HepG2 (cell line): Measurements from ENCODE around the gene COMT. TPM values are rescaled to one million over a fixed set of nuclear protein-coding genes. Genes with fewer than 3 reads are reported as not detected.

Experiments
- ATAC-seq: fragments of 200-7000 bp; cut with Tn5 transposase; 3 replicates; pipeline ENCODE4 v1.9.1; 2020; ENCODE audit warnings: mild to moderate bottlenecking, moderate library complexity
- BruUV-seq: library from RNA; stranded (reverse); fragments of 400-500 nt; replicated peaks from 2 replicates; lab custom pipeline; 2021; lab: Mats Ljungman, UMichigan
- CTCF ChIA-PET: fragments of 300-600 bp; formaldehyde crosslinking; extraction: SDS; loops from one replicate; lab custom pipeline; 2021; ENCODE audit warnings: low total read pairs, inconsistent platforms, low intra/inter-chr PET ratio; lab: Yijun Ruan, JAX
- POLR2A ChIA-PET: fragments of 350-600 bp; sonication (Branson Sonifier 250); formaldehyde crosslinking; loops from one replicate; lab custom pipeline; 2020; ENCODE audit warnings: antibody characterized with exemption, inconsistent platforms; lab: Yijun Ruan, JAX
- DNase-seq: peaks from one replicate; pipeline ENCODE4 v3.0.0-alpha.2; 2015; ENCODE audit warnings: low spot score
- FAIRE-seq: peaks from 3 replicates; lab custom pipeline; 2011; peaks lifted over from hg19 to GRCh38; lab: Jason Lieb, UNC
- H2AFZ ChIP-seq: one replicate; pipeline ENCODE4 v1.6.1; 2011; ENCODE audit warnings: low read length, inconsistent platforms
- H3K27ac ChIP-seq: fragments of 300-600 bp; 3 replicates; pipeline ENCODE4 v1.8.0; 2011; ENCODE audit warnings: mixed run types, mild to moderate bottlenecking, mixed read lengths, low read length, inconsistent platforms; ENCODE audit not compliant: insufficient read depth; ENCODE audit errors: extremely low read length
- H3K27me3 ChIP-seq, 2 experiments: fragments of 200-600 bp in 1 of 2; 2 replicates in 1 of 2; 3 replicates in 1 of 2; pipeline versions ENCODE4 v1.6.0 to v1.8.0; 2011; ENCODE audit warnings: low read length in 2 of 2, mild to moderate bottlenecking in 2 of 2, moderate library complexity in 2 of 2, inconsistent platforms in 1 of 2; ENCODE audit not compliant: insufficient read depth in 2 of 2, control insufficient read depth in 1 of 2
- H3K36me3 ChIP-seq, 2 experiments: fragments of 200-600 bp in 1 of 2; replicated peaks in 1 of 2; 2 replicates in 1 of 2; 3 replicates in 1 of 2; pipeline versions ENCODE4 v1.5.1 to v1.8.0; 2011; ENCODE audit warnings: low read length in 2 of 2, inconsistent platforms in 1 of 2; ENCODE audit not compliant: insufficient read depth in 2 of 2, control insufficient read depth in 1 of 2
- H3K4me1 ChIP-seq: 2 replicates; pipeline ENCODE4 v1.5.1; 2012; ENCODE audit warnings: low read length, inconsistent platforms; ENCODE audit not compliant: insufficient read depth
- H3K4me2 ChIP-seq: 2 replicates; pipeline ENCODE4 v1.6.0; 2011; ENCODE audit warnings: low read depth, low read length, inconsistent platforms
- H3K4me3 ChIP-seq, 3 experiments: fragments of 200-600 bp in 1 of 3; sonication (generic), shearing (Covaris generic) in 1 of 3; replicated peaks in 1 of 3; 2 replicates each; pipeline ENCODE4 v1.5.1; 2011 to 2016; ENCODE audit warnings: low read length in 3 of 3, inconsistent platforms in 2 of 3, low read depth in 2 of 3, mild to moderate bottlenecking in 2 of 3, control low read depth in 1 of 3, mixed read lengths in 1 of 3; ENCODE audit not compliant: insufficient read depth in 1 of 3
- H3K79me2 ChIP-seq: one replicate; pipeline ENCODE4 v1.6.1; 2011; ENCODE audit warnings: low read length, inconsistent platforms; ENCODE audit not compliant: insufficient read depth
- H3K9ac ChIP-seq: 2 replicates; pipeline ENCODE4 v1.6.0; 2011; ENCODE audit warnings: mild to moderate bottlenecking, low read depth, low read length, inconsistent platforms; ENCODE audit not compliant: insufficient read depth
- H3K9me3 ChIP-seq: 2 replicates; pipeline ENCODE4 v1.5.1; 2012; ENCODE audit warnings: mild to moderate bottlenecking, low read length
- H4K20me1 ChIP-seq: 2 replicates; pipeline ENCODE4 v1.6.0; 2011; ENCODE audit warnings: inconsistent platforms, mild to moderate bottlenecking, low read length, moderate library complexity; ENCODE audit not compliant: insufficient read depth
- JUN ChIP-seq: sonication (generic); formaldehyde crosslinking; IDR thresholded peaks from 2 replicates; pipeline ENCODE4 v1.4.0; 2020; ENCODE audit warnings: mild to moderate bottlenecking, missing genetic modification reagents
- REXO4 ChIP-seq: sonication (generic); formaldehyde crosslinking; IDR thresholded peaks from 2 replicates; pipeline ENCODE4 v1.8.0; 2022; ENCODE audit warnings: missing genetic modification reagents, mild to moderate bottlenecking, borderline replicate concordance
- SP1 ChIP-seq, 2 experiments: fragments of 450-650 bp in 1 of 2; sonication (generic) in 1 of 2; formaldehyde crosslinking in 1 of 2; IDR thresholded peaks; 2 replicates each; pipeline versions ENCODE4 v1.4.0 to v1.6.1; 2016 to 2020; ENCODE audit warnings: missing genetic modification reagents in 1 of 2
- SRF ChIP-seq: IDR thresholded peaks from 2 replicates; pipeline ENCODE4 v1.6.1; 2011; ENCODE audit warnings: mild to moderate bottlenecking, low read depth, low read length, moderate library complexity
- YEATS4 ChIP-seq: sonication (generic); formaldehyde crosslinking; IDR thresholded peaks from 2 replicates; pipeline ENCODE4 v1.4.0; 2020; ENCODE audit warnings: missing genetic modification reagents, borderline replicate concordance
- ZKSCAN1 ChIP-seq: fragments of 150-350 bp; IDR thresholded peaks from 2 replicates; pipeline ENCODE4 v1.6.1; 2014; ENCODE audit warnings: low read length
- ZNF333 ChIP-seq: sonication (generic); formaldehyde crosslinking; IDR thresholded peaks from 2 replicates; pipeline ENCODE4 v1.4.0; 2020; ENCODE audit warnings: mild to moderate bottlenecking, missing genetic modification reagents, borderline replicate concordance
- ZNF44 ChIP-seq: sonication (generic); formaldehyde crosslinking; IDR thresholded peaks from 2 replicates; pipeline ENCODE4 v1.5.1; 2020; ENCODE audit warnings: mild to moderate bottlenecking, missing genetic modification reagents
- ZNF605 ChIP-seq: sonication (generic); formaldehyde crosslinking; IDR thresholded peaks from 2 replicates; pipeline ENCODE4 v1.8.0; 2022; ENCODE audit warnings: mild to moderate bottlenecking, missing genetic modification reagents
- ZNF883 ChIP-seq: sonication (generic); formaldehyde crosslinking; IDR thresholded peaks from 2 replicates; pipeline ENCODE4 v1.5.1; 2020; ENCODE audit warnings: mild to moderate bottlenecking, missing genetic modification reagents; ENCODE audit errors: not compliant biosample characterization
- WGBS: methylation state at CpG from one replicate; pipeline ENCODE4 v1.1.6; 2017; ENCODE audit warnings: low lambda C conversion rate; 5-methylcytosine and 5-hydroxymethylcytosine counted together
- in situ Hi-C: cut with HindIII; loops from 2 replicates; pipeline ENCODE4 v1.10.0; 2017; ENCODE audit warnings: low pct_unique_long_range_greater_than_20kb; ENCODE audit not compliant: extremely low pct_ligation_motif_present
- intact Hi-C: fragments of 100-400 bp; cut with micrococcal nuclease; formaldehyde crosslinking; loops from one replicate; pipeline ENCODE4 v1.10.0; 2022; ENCODE audit not compliant: unreplicated experiment
- polyA plus RNA-seq, 8 experiments: library from polyadenylated mRNA; depleted of rRNA in 3 of 8; stranded (reverse) in 7 of 8; unstranded in 1 of 8; fragments of >200 nt; fragmentation: Illumina TruSeq in 4 of 8; extraction: Trizol in 4 of 8; gene quantifications; 2 replicates each; pipeline versions ENCODE4 v1.2.1 to v1.2.3, GENCODE V29; 2011 to 2016; ENCODE audit warnings: low read depth in 4 of 8, missing spikeins in 1 of 8, mixed read lengths in 1 of 8; ENCODE audit not compliant: insufficient read depth in 1 of 8
- total RNA-seq, 5 experiments: library from RNA; depleted of rRNA; stranded (reverse); fragments of >200 nt; fragmentation: Illumina TruSeq; extraction: Trizol; gene quantifications; 2 replicates each; pipeline ENCODE4 v1.2.3, GENCODE V29; 2016; ENCODE audit warnings: low read depth in 1 of 5
- TF ChIP-seq, protein P1 (sequence below): sonication (generic); formaldehyde crosslinking; IDR thresholded peaks from 2 replicates; pipeline ENCODE4 v1.5.0; 2020; ENCODE audit warnings: mild to moderate bottlenecking, missing genetic modification reagents
- TF ChIP-seq, protein P2 (sequence below): sonication (generic); formaldehyde crosslinking; IDR thresholded peaks from 2 replicates; pipeline ENCODE4 v1.4.0; 2020; ENCODE audit warnings: low read depth, mild to moderate bottlenecking, missing genetic modification reagents
- TF ChIP-seq, protein P3 (sequence below): sonication (generic); formaldehyde crosslinking; IDR thresholded peaks from 2 replicates; pipeline ENCODE4 v1.4.0; 2020; ENCODE audit warnings: missing genetic modification reagents

The COMT gene
- total and polyA plus RNA-seq, 2 of the 13 experiments (the other 11 are each of a cell fraction or from before 2014, with no cell fraction given) = 156 to 162 TPM

DNA sequence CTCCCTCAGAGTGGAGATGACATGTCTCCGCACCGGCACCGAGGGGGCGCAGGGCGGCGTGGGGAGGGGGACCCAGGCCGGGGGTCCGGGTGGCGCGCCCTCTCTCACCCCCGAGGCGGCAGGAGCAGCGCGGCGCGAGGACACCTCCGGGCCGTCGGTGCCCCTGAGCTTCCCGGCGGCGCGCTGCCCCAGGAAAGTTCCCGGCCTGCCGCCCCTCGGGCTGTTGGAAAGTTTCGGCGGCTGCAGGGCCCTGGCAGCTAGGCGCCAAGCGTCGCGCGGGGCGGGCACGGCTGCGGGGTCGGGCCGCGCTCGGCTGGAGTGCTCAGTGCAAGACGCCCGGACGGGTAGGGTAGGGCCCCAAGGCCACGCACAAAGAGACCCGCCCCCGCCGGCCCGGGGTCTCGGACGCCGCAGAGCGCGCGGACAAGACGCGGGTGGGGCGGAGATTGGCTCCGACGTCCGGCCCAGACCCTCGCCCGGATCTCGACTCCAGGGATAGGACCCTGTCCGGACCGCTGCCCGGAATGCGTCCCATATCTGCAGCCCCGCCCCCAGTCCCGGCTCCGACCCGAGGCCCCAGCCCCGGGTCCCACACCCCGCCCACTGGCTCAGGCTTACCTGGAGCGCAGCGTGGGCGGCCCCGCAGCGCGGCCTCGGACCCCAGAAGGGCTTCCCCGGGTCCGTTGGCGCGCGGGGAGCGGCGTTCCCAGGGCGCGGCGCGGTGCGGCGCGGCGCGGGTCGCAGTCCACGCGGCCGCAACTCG is 74.6 kb downstream of the COMT start (continued):
- TF ChIP-seq ZNF883 (CRISPR knock-in tag) = peak; percentile 22
- TF ChIP-seq JUN (CRISPR knock-in tag) = no peak
- TF ChIP-seq ZNF44 = no peak
- TF ChIP-seq YEATS4 = peak; percentile 32; the same call in 1 of the 2 replicates
- peak; percentile 57; the same call in 1 of the 2 replicates for TF ChIP-seq ZNF333 (CRISPR knock-in tag)
- TF ChIP-seq SRF = no peak
- TF ChIP-seq SP1 (IDR thresholded peaks at IDR 0.05) = no peak
- no peak for TF ChIP-seq SP1 (CRISPR knock-in tag; IDR thresholded peaks at IDR 0.05)
- TF ChIP-seq REXO4 = no peak
- TF ChIP-seq, all 625 proteins: peak for 80

DNA sequence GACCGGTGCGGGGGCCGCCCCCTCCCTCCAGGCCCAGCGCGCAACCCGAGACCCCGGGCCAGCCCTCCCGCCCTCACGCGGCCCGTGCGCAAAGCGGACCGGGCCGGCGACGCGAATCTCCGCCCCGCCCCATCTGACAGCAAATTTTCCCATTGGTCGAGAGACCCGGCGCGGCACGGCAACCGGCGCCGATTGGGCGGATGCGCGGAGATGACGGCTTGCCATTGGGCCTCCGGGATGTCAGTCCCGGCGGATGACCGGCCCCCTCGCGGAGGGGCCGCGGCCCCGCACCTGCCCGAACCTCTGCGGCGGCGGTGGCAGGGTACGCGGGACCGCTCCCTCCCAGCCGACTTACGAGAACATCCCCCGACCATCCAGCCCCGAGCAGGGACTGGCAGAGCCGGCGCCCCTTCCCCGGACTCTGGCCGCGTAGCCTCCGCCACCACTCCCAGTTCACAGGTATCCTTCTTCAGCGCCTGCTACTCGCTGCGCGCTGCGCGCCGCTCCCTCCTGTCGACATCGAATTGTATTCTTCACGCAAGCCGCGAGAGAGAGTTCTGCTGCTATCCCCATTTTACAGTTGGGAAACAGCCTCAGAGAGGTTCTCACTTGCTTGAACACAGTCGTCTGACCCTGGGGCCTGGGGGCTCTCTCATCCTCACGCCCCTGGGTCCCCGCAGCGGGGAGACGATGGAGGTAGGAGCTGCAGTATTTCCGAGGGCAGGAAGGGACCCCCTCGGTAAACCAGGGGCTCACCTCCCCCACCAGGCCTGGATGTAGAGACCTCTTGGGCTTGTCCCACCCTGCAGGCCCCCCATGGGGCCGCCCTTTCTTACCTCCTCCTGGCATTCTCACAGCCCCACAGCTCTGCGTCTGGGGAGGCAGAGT is 75.4 kb downstream of the COMT start, which contains the start of gene ARVCF:
ARVCF (minus strand) TSS at position 90 of the 888 bp plus-strand sequence. CDS start 26,029 bp downstream, outside the sequence.
- DNase-seq = peak; percentile 81
- intact Hi-C loops = loop anchor here (10.0 kb wide), 1 partner anchor 58 kb away; no protein-coding TSS in a partner anchor
- Histone ChIP-seq H3K36me3 (no peaks in the 10 kb centered on the region), H2AFZ (no peak within 1 kb of the TSS), H3K9ac (peak within 1 kb of the TSS; percentile 70), H3K27me3 (peaks cover 0 to 5% of the 10 kb centered on the region in 2 experiments; a peak in 2 of 5 replicates), H3K4me3 (peak within 1 kb of the TSS; percentile 67 to 81 (median 81)), H3K27ac (peak within 1 kb of the TSS; percentile 38), H3K4me2 (peak within 1 kb of the TSS; percentile 95), H3K4me1 (peaks cover 63% of the 10 kb centered on the region), H4K20me1 (no peaks in the 10 kb centered on the region), H3K9me3 (no peaks in the 10 kb centered on the region), H3K79me2 (peaks cover 12% of the 10 kb centered on the region)
- FAIRE-seq = no peak
- CTCF ChIA-PET = no interaction called here
- in situ Hi-C loops = no loop called here
- ATAC-seq = peak; percentile 65
- POLR2A ChIA-PET = no interaction called here
- BruUV-seq = no TSS peak
- 0% methylated on average over 20 of the region's 79 CpGs for WGBS
- 0 out of 2 replicates have a peak, but pooled peaks have one; percentile 74 for TF ChIP-seq ZNF605 (CRISPR knock-in tag)
- TF ChIP-seq, protein P1, sequence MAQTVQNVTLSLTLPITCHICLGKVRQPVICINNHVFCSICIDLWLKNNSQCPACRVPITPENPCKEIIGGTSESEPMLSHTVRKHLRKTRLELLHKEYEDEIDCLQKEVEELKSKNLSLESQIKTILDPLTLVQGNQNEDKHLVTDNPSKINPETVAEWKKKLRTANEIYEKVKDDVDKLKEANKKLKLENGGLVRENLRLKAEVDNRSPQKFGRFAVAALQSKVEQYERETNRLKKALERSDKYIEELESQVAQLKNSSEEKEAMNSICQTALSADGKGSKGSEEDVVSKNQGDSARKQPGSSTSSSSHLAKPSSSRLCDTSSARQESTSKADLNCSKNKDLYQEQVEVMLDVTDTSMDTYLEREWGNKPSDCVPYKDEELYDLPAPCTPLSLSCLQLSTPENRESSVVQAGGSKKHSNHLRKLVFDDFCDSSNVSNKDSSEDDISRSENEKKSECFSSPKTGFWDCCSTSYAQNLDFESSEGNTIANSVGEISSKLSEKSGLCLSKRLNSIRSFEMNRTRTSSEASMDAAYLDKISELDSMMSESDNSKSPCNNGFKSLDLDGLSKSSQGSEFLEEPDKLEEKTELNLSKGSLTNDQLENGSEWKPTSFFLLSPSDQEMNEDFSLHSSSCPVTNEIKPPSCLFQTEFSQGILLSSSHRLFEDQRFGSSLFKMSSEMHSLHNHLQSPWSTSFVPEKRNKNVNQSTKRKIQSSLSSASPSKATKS (CRISPR knock-in tag) = no peak
- TF ChIP-seq, protein P2, sequence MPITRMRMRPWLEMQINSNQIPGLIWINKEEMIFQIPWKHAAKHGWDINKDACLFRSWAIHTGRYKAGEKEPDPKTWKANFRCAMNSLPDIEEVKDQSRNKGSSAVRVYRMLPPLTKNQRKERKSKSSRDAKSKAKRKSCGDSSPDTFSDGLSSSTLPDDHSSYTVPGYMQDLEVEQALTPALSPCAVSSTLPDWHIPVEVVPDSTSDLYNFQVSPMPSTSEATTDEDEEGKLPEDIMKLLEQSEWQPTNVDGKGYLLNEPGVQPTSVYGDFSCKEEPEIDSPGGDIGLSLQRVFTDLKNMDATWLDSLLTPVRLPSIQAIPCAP = no peak
- no peak for TF ChIP-seq ZKSCAN1
- TF ChIP-seq, protein P3, sequence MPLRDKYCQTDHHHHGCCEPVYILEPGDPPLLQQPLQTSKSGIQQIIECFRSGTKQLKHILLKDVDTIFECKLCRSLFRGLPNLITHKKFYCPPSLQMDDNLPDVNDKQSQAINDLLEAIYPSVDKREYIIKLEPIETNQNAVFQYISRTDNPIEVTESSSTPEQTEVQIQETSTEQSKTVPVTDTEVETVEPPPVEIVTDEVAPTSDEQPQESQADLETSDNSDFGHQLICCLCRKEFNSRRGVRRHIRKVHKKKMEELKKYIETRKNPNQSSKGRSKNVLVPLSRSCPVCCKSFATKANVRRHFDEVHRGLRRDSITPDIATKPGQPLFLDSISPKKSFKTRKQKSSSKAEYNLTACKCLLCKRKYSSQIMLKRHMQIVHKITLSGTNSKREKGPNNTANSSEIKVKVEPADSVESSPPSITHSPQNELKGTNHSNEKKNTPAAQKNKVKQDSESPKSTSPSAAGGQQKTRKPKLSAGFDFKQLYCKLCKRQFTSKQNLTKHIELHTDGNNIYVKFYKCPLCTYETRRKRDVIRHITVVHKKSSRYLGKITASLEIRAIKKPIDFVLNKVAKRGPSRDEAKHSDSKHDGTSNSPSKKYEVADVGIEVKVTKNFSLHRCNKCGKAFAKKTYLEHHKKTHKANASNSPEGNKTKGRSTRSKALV = peak; percentile 91
